Epidermal melanocyte (primary cell): Measurements from ENCODE around the gene RPS2.

ENCODE experiments used
- DNase-seq: peaks from one replicate; pipeline ENCODE4 v3.0.0; 2011; ENCODE audit warnings: low spot score; ENCODE audit not compliant: insufficient read length

Gene RPS2

DNA sequence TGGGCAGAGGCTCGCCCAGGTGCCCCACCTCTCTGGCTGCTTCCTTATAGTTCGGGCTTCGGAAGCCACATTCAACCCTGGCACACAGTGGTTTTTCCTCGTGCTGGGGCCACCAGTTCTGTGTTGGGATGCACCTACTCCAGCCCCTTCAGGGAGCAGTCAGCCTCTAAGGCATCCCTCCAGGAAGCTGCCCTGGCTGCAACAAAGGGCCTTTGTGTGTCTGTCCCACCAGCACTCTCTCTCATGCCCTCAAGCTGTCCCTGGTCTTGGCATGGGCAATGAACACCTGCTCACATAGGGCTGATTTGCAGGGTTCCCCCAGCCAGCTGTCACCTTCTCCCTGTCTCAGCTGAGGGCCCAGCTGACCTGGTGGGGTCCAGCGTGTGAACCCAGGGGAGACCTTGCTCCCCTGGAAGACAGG is 17.4 kb upstream of the RPS2 start:
- no peak for DNase-seq

DNA sequence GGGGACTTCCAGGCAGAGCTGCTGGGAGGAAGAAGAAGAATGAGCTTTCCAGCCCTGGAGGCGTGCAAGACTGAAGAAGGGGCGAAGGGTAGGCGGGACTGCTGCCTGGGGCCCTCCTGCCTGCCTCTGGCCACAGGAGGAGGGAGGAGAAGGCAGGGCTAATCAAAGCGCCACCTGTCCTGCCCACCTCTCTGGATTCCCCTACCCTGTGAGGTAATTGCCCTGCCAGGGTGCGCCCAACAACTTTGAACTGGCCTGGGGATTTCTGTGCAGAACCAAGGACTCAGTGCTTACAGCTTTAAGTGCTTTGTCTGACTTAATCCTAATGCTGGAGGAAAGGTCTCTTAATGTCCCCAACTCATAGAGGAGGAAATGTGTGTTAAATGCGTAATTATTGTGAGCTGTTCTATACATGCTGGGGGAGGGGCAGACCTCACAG is 16.8 kb upstream of the RPS2 start, which contains the start of gene NOXO1:
Gene NOXO1, minus strand, starts transcription at position 72 of the 439 bp plus-strand sequence. CDS start 290 bp downstream, outside the sequence.
- no peak for DNase-seq

DNA sequence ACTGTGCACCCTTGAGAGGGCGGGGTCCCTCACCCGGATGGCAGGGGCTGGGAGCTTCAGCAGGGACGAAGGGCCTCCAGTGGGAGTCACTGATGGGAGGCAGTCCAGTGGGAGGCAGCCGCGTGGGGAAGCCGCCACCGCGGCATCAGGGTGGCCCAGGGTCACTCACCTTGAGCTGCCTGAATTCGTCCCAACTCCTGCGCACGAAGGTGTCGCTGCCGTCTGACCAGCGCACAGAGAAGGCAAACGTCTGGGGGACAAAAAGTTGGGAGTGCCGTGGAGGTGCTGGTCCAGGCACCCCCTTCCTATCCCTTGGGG is 16.1 kb upstream of the RPS2 start:
- no peak for DNase-seq

DNA sequence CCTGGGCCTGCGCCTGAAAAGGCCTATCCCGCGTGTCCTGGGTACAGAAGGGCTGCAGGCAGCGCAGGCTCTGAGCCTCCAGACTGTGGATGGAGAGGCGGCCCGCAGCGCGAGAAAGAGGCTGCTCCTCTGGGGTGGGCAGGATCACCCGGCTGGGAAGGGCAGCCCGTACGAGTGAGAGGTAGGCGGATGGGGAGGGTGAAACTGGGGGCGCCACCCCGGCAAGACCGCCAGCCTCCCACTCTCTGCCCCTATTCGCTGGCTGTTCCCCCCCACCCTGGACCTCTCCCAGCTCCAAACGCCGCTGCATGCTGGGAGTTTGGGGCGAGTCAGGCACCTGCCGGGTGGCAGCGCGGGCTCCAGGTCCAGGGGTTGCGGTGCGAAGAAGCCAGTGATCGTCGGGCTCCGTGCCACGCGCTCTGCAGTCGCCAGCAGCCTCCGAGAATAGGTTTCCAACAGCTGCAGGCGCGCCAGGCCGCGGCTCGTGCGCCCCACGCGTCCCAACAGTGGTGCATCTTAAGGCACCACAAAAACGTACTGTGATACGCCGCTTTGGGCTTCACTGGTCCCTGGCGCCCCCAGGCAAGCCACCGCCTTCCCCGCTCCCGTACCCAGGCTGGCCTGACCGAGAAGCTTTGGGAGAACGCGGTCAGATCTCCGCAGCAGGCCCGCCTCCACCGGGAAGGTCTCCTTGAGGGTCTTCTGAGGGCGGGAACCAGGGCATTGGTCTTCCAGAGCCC is 15.6 kb upstream of the RPS2 start:
- DNase-seq, result no peak

DNA sequence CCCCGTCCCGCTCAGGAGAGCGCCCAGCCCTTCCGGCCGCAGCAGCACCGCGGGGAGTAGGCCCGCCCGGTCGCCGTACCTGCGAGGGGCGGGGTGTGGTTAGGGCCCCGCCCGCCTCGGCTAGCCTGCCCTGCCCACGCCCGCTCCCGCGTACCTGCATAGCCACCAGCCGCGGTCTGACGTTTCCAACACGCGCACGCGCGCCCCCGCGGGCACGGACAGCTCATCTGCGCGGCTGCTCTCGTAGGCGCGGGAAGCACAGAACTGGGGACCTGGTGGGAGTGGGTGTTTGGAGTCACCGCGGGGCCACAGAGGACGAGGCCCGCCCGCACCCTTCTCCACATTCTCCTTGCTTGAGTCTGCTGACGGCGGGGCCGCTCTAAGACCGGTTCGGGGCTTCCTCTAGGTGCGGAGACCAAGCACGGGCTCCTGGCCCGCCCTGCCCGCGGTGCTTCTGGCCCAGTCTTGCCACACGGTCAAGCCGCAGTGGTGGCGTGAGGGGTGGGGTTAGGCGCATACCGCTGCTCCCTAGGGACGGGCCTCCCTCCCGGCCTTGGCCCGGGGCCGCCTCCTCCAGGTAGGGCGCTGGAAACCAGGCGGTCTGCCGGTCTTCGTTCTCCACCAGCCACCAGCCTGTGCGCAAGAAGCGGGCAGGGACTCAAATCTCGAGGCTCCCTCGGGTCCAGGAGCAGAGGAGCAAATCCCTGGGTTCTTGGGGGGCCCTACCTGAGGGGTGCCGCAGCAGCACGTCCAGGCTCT is 14.8 kb upstream of the RPS2 start:
- DNase-seq, result no peak

DNA sequence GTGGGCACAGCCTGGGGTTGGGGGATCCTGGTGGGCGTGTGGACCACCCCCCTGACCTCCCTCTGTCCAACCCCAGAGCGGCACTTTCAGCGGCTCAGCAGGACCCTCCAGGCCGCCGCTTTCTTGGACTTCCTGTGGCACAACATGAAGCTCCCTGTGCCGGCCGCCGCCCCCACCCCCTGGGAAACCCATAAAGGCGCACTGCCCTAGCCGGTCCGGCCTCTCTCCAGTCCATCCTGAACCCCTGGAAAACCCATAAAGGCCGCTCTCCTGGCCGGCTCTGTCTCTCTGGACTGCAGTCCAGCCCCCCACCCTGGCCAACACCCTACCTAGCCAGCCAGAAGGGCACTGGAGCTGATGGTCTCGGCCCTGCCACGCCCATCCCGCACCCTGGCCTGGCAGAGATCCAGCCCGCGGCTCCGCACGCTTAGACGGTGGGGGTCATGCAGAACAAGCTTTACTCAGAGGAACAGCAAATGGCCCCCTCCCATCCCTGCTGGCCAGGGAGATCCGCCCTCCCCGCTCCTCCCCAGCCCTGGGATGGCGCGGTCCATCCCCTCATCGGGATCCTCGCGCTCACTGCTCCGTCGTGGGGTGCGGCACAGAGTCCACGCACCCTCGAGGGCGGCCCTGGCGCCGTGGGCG is 14.0 kb upstream of the RPS2 start:
- DNase-seq, result no peak

DNA sequence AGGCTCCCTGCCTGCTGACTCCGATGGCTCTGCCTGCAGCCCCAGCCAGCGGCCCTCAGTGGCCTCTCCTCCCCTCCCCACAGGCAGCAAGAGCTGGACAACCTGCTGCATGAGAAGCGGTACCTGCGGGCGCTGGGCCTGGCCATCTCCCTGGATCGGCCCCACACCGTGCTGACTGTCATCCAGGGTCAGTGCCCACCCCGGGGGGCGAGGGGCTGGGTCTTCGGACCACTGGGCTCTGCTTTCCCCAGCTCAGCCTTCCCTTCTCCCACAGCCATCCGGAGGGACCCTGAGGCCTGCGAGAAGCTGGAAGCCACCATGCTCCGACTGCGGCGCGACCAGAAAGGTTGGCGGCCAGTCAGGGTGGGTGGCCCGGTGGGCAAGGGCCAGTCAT is 13.2 kb upstream of the RPS2 start:
- no peak for DNase-seq

DNA sequence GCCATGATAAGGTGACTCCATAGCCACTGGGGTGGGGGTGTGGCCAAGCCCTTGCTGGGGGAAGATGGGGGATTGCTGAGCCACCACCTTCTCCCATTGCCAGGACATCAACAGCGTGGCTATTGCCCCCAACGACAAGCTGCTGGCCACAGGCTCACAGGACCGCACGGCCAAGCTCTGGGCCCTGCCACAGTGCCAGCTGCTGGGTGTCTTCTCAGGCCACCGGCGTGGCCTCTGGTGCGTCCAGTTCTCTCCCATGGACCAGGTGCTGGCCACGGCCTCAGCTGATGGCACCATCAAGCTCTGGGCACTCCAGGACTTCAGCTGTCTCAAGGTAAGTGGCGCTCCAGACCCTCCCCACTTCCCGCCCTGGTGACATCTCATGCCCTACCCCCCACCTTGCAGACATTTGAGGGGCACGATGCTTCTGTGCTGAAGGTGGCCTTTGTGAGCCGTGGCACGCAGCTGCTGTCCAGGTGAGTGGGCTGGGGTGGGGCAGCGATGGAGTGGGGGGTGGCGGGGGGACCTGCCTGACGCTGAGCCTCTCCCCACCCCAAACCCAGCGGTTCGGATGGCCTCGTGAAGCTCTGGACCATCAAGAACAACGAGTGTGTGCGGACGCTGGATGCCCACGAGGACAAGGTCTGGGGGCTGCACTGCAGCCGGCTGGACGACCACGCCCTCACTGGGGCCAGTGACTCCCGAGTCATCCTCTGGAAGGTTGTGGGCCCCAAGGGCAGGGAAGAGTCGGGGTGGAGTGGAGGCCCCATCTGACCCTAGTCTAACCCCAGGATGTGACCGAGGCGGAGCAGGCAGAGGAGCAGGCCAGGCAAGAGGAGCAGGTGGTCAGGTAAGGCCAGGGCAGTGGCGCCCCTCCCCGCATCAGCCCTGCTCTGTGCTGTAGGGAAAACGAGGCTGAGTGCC is 12.6 kb upstream of the RPS2 start:
- DNase-seq, result no peak

DNA sequence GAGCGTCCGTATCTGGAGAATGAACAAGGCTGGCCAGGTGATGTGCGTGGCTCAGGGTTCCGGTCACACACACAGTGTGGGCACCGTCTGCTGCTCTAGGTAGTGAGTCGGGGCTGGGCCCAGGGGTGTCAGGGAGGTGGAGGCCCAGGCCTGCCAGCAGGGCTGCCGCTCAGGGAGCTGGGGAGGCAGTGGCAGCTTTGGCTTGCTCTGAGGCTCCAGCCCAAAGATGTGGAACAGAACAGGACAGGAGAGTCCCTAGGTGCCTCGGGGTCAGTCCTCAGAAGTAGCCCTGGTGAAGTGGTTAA is 11.5 kb upstream of the RPS2 start:
- peak; percentile 4 for DNase-seq

DNA sequence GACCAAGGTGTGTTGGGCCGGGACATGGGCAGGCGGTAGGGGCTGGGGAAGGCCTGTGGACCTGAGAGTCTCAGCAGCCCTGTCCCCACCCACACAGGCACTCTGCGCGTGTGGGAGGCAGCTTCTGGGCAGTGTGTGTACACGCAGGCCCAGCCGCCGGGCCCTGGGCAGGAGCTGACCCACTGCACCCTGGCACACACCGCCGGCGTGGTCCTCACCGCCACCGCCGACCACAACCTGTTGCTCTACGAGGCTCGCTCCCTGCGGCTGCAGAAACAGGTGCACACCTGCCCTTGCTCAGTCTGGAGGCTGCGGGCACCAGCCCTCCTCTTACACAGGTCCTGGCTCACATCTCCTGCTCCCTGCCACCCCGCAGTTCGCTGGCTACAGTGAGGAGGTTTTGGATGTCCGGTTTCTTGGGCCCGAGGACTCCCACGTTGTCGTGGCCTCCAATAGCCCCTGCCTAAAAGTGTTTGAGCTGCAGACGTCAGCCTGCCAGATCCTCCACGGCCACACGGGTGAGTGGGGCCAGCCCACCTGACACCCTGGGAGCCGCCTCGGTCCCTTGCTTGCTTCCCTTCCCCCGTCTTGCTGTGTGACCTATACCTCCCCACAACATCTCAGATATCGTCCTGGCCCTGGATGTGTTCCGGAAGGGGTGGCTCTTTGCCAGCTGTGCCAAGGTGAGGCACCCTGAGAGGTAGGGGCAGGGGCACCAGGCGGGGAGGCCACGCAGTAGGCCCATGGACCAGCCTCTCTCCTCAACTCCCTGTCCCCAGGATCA is 11.0 kb upstream of the RPS2 start:
- DNase-seq, result no peak

DNA sequence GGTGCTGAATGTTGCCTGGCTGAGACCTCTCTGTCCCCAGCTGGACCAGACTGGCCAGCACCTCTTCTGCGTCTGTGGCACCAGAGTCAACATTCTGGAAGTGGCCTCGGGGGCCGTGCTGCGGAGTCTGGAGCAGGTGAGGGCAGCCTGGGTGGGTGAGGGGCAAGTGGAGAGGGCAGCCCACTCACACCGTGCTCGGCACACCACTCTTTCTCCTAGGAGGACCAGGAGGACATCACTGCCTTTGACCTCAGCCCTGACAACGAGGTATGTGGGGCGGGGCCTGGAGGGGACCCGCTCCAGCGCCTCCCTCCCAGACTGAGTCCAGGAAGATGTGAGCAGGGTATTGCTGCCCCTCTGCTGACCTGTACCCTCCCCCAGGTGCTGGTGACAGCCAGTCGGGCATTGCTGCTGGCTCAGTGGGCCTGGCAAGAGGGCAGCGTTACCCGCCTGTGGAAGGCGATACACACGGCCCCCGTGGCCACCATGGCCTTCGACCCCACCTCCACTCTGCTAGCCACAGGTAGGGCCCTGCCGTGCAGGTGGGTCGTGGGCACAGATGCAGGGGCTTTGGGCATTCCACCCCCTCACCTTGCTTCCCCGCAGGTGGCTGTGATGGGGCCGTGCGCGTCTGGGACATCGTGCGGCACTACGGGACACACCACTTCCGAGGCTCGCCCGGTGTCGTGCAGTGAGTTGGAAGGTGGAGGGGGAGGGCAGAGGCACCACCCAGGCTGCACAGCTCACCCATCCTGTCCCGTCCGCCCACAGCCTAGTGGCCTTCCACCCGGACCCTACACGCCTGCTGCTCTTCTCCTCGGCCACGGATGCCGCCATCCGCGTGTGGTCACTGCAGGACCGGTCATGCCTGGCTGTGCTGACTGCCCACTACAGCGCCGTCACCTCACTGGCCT is 9.8 kb upstream of the RPS2 start:
- DNase-seq, result peak; percentile 18

DNA sequence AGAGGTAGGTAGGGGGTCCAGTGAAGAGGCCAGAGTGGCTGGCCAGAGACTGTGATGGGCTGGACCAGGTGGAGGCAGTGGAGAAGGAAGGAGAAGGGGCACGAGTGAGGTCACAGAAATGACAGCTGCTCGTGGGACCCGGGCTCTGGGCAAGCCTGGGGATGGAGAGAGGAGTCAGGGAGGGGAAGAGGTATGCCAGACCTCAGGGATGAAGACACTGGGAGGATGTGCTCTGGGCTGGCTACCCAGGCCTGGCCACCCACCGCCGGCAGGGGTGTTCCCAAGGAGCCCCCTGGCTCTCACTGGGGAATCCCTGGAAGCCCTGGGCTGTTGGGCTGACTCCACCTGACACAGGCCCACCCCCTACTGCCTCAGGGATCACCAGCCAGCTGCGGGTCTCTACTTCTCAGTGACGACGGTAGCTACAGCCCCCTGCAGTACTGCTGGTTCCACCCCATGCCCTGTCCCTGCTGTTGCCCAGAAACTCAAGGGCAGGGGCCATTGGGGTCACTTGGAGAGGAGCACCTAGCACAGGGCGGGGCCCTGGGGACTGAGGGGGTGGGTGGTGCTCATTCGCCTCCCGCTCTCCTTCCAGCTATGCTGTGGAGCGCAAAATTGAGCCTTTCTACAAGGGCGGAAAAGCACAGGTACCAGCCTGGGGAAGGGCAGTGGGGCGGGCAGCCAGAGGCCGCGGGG is 9.0 kb upstream of the RPS2 start:
- peak; percentile 10 for DNase-seq

DNA sequence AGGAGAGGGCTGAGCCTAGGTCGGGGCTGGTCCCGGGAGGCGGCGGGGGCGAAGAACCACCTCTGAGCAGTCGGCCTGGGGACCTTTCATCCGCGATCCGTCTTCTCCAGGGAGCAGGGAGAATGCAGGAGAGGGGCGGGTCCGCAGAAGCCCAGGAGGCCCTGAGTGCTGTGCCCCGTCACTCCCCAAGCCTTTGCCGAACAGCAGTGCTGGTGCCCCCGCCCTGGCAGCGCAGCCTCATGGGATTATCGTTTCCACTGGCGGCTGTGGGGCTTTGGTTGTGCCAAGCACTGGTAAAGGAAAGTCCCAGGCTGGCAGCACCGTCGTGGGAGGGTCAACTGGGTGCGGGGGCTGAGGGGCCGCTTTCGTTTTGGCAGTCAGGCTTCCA is 7.9 kb upstream of the RPS2 start:
- no peak for DNase-seq

DNA sequence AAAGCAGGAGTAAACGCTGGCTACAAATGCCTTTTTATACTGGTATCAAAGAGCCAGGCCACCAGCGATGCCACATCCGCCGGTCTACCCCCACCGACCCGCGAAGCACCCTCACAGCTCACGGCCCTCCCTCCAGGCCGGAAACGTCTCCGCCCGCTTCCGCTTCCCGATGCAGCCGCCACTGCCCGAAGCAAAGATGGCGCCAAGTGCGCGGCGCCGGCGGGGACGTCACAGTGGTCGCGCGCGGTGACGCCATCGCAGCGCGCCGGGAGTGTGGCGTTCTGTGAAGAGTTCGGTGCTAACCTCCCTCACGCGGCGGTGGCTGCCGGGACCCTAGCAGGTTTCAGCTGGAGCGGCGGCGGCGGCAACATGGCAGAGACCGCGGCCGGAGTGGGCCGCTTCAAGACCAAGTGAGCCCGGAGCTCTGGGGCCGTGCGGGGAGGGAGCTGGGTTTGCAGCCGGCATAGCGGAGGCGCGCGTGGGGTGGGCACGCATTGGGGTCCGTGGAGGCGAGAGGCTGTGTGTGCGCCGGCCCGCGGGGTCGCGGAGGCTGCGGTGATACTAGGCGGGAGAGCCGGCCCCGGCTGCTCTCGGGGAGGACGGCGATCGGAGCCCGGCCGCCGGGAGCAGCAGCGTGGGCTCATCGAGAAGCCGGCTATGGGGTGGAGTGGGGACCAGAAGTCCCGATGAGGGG is 7.3 kb upstream of the RPS2 start, which contains the start of gene TBL3:
Gene TBL3, plus strand, starts transcription at position 258 of the 694 bp plus-strand sequence. Its CDS starts 112 bp downstream, at position 370.
- peak; percentile 100 for DNase-seq

DNA sequence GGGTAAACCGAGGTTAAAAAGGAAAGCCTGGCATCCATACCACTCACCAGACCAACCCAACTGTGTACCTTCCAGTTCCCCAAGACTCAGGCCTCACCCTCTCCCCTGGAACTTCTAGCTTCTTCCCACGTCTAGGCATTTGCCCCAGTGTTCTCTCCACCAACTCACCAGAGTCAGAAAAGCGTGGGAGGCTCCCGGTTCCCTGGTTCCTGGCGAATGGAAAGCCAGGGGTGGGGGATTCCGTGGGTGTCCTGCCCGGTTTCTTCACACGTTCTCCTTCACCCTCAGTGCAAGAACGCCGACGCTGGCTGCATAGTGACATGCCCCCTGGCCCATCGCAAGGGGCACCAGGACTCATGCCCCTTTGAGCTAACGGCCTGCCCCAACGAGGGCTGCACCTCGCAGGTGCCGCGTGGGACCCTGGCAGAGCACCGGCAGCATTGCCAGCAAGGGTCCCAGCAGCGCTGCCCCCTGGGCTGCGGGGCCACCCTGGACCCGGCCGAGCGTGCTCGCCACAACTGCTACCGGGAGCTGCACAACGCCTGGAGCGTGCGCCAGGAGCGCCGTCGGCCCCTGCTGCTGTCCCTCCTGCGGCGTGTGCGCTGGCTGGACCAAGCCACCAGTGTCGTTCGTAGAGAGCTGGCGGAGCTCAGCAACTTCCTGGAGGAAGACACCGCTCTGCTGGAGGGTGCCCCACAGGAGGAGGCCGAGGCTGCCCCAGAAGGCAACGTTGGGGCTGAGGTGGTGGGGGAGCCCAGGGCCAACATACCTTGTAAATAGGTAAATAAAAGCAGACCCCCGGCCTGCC is 3.7 kb upstream of the RPS2 start:
- DNase-seq, result no peak

DNA sequence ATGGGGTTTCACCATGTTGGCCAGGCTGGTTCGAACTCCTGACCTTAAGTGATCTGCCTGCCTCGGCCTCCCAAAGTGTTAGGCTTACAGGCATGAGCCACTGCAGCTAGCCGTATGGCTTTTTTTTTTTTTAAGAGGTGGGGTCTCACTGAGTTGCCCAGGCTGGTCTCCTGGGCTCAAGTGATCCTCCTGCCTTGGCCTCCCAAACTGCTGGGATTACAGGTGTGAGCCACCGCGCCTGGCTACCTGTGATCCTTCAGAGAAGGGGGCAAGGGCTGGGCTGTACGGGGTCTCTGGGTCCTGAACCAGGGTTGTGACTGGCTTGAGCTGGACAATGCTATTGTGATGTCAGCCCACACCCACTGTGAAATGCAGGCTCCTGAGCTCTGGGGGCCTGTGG is 1.8 kb upstream of the RPS2 start, which contains the start of gene RNF151:
Gene RNF151, plus strand, starts transcription at position 397 of the 400 bp plus-strand sequence. CDS start 26 bp downstream, outside the sequence.
- no peak for DNase-seq

DNA sequence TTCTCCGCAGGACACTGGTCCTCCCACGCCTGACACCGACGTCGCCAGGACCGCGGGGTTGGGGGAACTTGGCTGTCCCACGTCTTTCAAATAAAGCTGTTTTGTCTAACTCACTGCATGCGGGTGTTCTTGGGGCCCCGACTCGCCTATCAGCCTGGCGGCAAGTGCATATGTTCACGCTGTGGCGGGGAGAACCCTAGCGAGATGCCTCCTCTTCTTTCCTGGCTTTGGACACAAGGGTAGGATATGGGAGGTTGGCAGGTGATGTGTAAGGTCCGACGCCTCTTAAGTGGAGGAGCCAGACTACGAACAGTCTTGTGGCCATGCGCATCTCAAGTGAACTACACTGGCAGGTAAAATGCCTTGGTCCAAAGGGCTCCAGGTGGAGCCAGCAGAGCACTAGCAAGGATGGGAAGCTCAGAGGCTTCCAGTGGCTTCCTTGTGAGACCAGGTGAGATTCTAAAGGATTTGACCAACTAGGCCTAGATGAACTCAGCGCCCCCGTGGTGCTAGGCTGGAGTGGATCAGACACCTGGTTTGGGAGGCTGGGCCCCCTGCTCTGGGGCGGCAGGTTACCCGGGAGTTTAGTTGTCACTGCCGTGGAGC is 873 bp upstream of the RPS2 start:
- DNase-seq, result peak; percentile 14
